ENCODE data around the gene TAOK3.
"Not testable (repeated sequence)": the region's sequence is repeated elsewhere in the genome, so short reads cannot be mapped to it uniquely, and the experiment has no call there.

Gene TAOK3

GRCh38 chr12:118337194-118337838, 35.4 kb downstream of the TAOK3 start:
- DNase-seq (ENCODE audit: low read depth) = no peak

GRCh38 chr12:118336123-118336522, 36.6 kb downstream of the TAOK3 start:
- no peak for DNase-seq (ENCODE audit: low read depth)

- DNase-seq (ENCODE audit: low read depth) = no peak
Measured at GRCh38 chr12:118334939-118335567, 37.7 kb downstream of the TAOK3 start.

GRCh38 chr12:118334241-118334640, 38.5 kb downstream of the TAOK3 start:
- DNase-seq (ENCODE audit: low read depth) = no peak

- no peak for DNase-seq (ENCODE audit: low read depth)
Measured at GRCh38 chr12:118332511-118332910, 40.2 kb downstream of the TAOK3 start.

GRCh38 chr12:118330421-118331018, 42.2 kb downstream of the TAOK3 start:
- no peak for DNase-seq (ENCODE audit: low read depth)

GRCh38 chr12:118328486-118329330, 44.0 kb downstream of the TAOK3 start:
- no peak for DNase-seq (ENCODE audit: low read depth)

GRCh38 chr12:118327391-118327790, 45.3 kb downstream of the TAOK3 start:
- no peak for DNase-seq (ENCODE audit: low read depth)

- no peak for DNase-seq (ENCODE audit: low read depth)
Measured at GRCh38 chr12:118326991-118327390, 45.7 kb downstream of the TAOK3 start.

GRCh38 chr12:118325081-118325480, 47.6 kb downstream of the TAOK3 start:
- no peak for DNase-seq (ENCODE audit: low read depth)

- DNase-seq (ENCODE audit: low read depth) = no peak
Measured at GRCh38 chr12:118319627-118320026, 53.1 kb downstream of the TAOK3 start.

GRCh38 chr12:118318744-118319143, 54.0 kb downstream of the TAOK3 start:
- DNase-seq (ENCODE audit: low read depth) = no peak

- DNase-seq (ENCODE audit: low read depth) = no peak
Measured at GRCh38 chr12:118317729-118318128, 55.0 kb downstream of the TAOK3 start.

- no peak for DNase-seq (ENCODE audit: low read depth)
Measured at GRCh38 chr12:118315821-118316220, 56.9 kb downstream of the TAOK3 start.

- DNase-seq (ENCODE audit: low read depth) = no peak
Measured at GRCh38 chr12:118312578-118312977, 60.1 kb downstream of the TAOK3 start.

- DNase-seq (ENCODE audit: low read depth) = no peak
Measured at GRCh38 chr12:118311666-118312065, 61.0 kb downstream of the TAOK3 start.

- DNase-seq (ENCODE audit: low read depth) = no peak
Measured at GRCh38 chr12:118310320-118310719, 62.4 kb downstream of the TAOK3 start.

- not testable (repeated sequence) for DNase-seq (ENCODE audit: low read depth)
Measured at GRCh38 chr12:118308006-118308405, 64.7 kb downstream of the TAOK3 start.

- DNase-seq (ENCODE audit: low read depth) = no peak
Measured at GRCh38 chr12:118307069-118307954, 65.4 kb downstream of the TAOK3 start.

- no peak for DNase-seq (ENCODE audit: low read depth)
Measured at GRCh38 chr12:118304093-118304492, 68.6 kb downstream of the TAOK3 start.

- no peak for DNase-seq (ENCODE audit: low read depth)
Measured at GRCh38 chr12:118302053-118302452, 70.7 kb downstream of the TAOK3 start.
